Heart left ventricle (tissue), 16 donors: ENCODE data around the gene AKT1. TPM values are rescaled to one million over a fixed set of nuclear protein-coding genes. Genes with fewer than 3 reads are reported as not detected.
A peak's percentile ranks its signal among the peaks of the same experiment; 100 is the strongest.

ENCODE experiments used
- ATAC-seq, 4 donors: fragments of 200-7000 bp; cut with Tn5 transposase; one replicate each; pipeline ENCODE4 v1.9.1; 2020 to 2022; ENCODE audit warnings: moderate library complexity in 4 of 4, mild to moderate bottlenecking in 3 of 4, moderate number of reproducible peaks in 1 of 4
- DNase-seq, 5 donors: peaks; one replicate each; pipeline ENCODE4 v3.0.0-alpha.2; 2020
- H3K27ac ChIP-seq, 12 donors: fragments of 200-600 bp; sonication (generic) in 4 of 12; one replicate each; pipeline versions ENCODE4 v1.5.0 to v1.8.0; 2016 to 2022; ENCODE audit warnings: mild to moderate bottlenecking in 2 of 12
- H3K27me3 ChIP-seq, 9 donors: fragments of 200-600 bp; sonication (generic) in 2 of 9; one replicate each; pipeline versions ENCODE4 v1.5.1 to v1.8.0; 2016 to 2022; ENCODE audit warnings: mild to moderate bottlenecking in 3 of 9
- H3K36me3 ChIP-seq, 9 donors: fragments of 200-600 bp; sonication (generic) in 2 of 9; one replicate each; pipeline versions ENCODE4 v1.5.0 to v1.8.0; 2018 to 2022; ENCODE audit warnings: mild to moderate bottlenecking in 2 of 9
- H3K4me1 ChIP-seq, 12 donors: fragments of 200-600 bp; sonication (generic) in 4 of 12; one replicate each; pipeline versions ENCODE4 v1.5.0 to v1.8.0; 2016 to 2022; ENCODE audit warnings: mild to moderate bottlenecking in 3 of 12
- H3K4me3 ChIP-seq, 12 donors: fragments of 200-600 bp; sonication (generic) in 4 of 12; one replicate each; pipeline versions ENCODE4 v1.5.0 to v1.8.0; 2017 to 2022; ENCODE audit warnings: mild to moderate bottlenecking in 9 of 12, moderate library complexity in 4 of 12
- H3K9me3 ChIP-seq, 12 donors: fragments of 200-600 bp; sonication (generic) in 4 of 12; one replicate each; pipeline versions ENCODE4 v1.5.0 to v1.8.0; 2016 to 2022; ENCODE audit warnings: mild to moderate bottlenecking in 1 of 12
- CTCF ChIP-seq, 12 donors: fragments of 200-600 bp; sonication (generic) in 4 of 12; IDR thresholded peaks; one replicate each; pipeline versions ENCODE4 v1.5.0 to v1.8.0; 2018 to 2022; ENCODE audit warnings: antibody characterized with exemption in 12 of 12, mild to moderate bottlenecking in 5 of 12
- POLR2A ChIP-seq, 2 donors: fragments of 450-650 bp; IDR thresholded peaks; one replicate each; pipeline ENCODE4 v1.6.1; 2017; ENCODE audit warnings: antibody characterized with exemption in 2 of 2, mild to moderate bottlenecking in 2 of 2, moderate library complexity in 2 of 2
- WGBS, 4 donors: extraction: QIAGEN DNeasy Blood & Tissue Kit in 2 of 4; methylation state at CpG; one replicate each; pipeline versions ENCODE4 v1.1.5 to v1.1.7; 2013 to 2018; 5-methylcytosine and 5-hydroxymethylcytosine counted together
- intact Hi-C, 10 donors: fragments of 100-400 bp; cut with DNase I; formaldehyde crosslinking; loops; one replicate each; pipeline versions ENCODE4 v1.11.1 to v1.14.2; 2022
- polyA plus RNA-seq, 2 donors: library from polyadenylated mRNA; stranded (reverse); fragments of 200-250 nt; gene quantifications; one replicate each; pipeline ENCODE4 v1.2.3, GENCODE V29; 2013
- total RNA-seq, 9 donors: library from RNA; depleted of rRNA in 2 of 9; stranded (reverse); fragments of >200 nt in 2 of 9; fragmentation: NEBNext Ultra II Directional in 3 of 9; extraction: Animal tissue kit (Norgen Biotek cat#: 25700) in 3 of 9; gene quantifications; one replicate each; pipeline versions ENCODE4 v1.1.0 to v1.2.4, GENCODE V29; 2016 to 2023
- donor health status: ischemic (EF 13 %, LVEDD 7.1; RV severe dilation, severe dysfunction).
- donor health status: healthy with polysubstance abuse.
- donor health status: DM: no; HTN: yes; CAD: no.
- donor health status: DM: no; HTN: no; CAD: no.
- donor health status: ischemic (EF 25% LVEDD 6.9; RV normal size, moderate dysfunction).
- donor health status: ischemic (EF 25% LVEDD 5.7; RV mildly dilated, moderate dysfunction).
- donor health status: healthy.
- donor health status: DM: yes; HTN: yes; CAD: no.
- donor health status: ischemic (EF 35%, LVEDD 5.7; RV mildly dilated, moderate dysfunction).
- donor health status: nonischemic (EF 11% LVEDD 7.7; RV severe dilation, severe dysfunction).
- donor health status: DM: yes; HTN: yes; CAD: no.
- donor health status: PGD.
- donor health status: ischemic (EF 29% LVEDD 5.4; RV normal size, mild dysfunction).
- donor health status: nonischemic (EF 23%, LVEDD 6.1; RV moderate dilation, normal function).

Gene AKT1
- total and polyA plus RNA-seq, 11 donors, result 108 to 173 (median 135) TPM

- ATAC-seq, result peak; percentile 65 to 88 (median 76)
- peaks cover 7 to 60% (median 41%) of the 10 kb centered on the region in 12 donors for H3K4me1 ChIP-seq
Measured at GRCh38 chr14:104800015-104800770, 4.6 kb upstream of the AKT1 start.

DNA sequence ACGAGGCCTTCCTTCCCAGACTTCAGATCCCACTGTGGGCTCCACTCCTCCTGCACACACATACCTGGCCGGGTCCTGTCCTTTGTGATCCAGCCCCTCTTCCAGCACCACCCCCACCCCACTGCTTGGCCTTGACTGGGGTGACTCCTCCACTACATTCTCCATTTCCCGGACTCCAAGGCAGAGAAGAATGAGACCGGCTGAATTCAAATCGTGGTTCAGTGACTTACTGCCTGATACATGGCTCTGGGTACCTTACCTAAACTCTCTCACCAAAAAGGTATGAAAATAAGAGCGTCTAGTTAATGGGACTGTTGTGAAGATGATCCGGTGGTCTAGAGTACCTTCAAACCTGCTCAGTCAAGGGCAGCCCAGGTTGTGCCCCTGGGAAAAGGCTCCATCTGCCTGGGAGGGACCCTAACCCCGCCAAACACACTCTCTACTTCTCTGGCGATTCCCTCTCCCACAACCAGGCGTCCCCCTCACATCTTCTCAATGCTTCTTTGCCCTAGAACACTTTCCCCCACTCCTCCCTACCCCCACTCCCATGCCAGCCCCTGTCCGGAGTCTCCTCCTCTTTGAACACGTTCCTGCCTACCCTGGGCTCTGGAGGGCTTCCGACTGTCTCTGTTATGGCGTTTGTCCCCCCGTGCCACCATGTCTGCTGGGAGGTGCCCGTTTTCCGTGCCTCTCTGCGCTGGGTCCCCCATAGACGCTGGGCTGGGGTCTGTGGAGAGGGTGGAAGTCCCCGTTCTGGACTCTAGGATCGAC lies 3.9 kb upstream of the AKT1 start:
- DNase-seq, result peak in 1 of 5 donors; percentile 55
- peaks cover 7 to 64% (median 43%) of the 10 kb centered on the region in 12 donors for H3K4me1 ChIP-seq
- WGBS, 4 donors, result 39 to 45% (median 45%) methylated on average over 21 of the region's 21 CpGs
- no peaks in the 10 kb centered on the region for H3K36me3 ChIP-seq
- no peaks in the 10 kb centered on the region for H3K9me3 ChIP-seq
- peak overlapping the region in 11 of 12 donors; percentile 40 to 87 (median 82) for H3K4me3 ChIP-seq
- intact Hi-C loops, result no loop called here
- no peak for ATAC-seq
- peak overlapping the region; percentile 83 to 99 (median 95) for H3K27ac ChIP-seq
- H3K27me3 ChIP-seq, result no peaks in the 10 kb centered on the region
- TF ChIP-seq POLR2A (IDR thresholded peaks at IDR 0.05) (no peak), CTCF (IDR thresholded peaks at IDR 0.05) (no peak)

More at GRCh38 chr14:104800015-104800770, 4.6 kb upstream of the AKT1 start:
- H3K27ac ChIP-seq, result peak overlapping the region; percentile 83 to 99 (median 95)
- H3K36me3 ChIP-seq, result no peaks in the 10 kb centered on the region
- H3K27me3 ChIP-seq, result no peaks in the 10 kb centered on the region
- H3K9me3 ChIP-seq, result no peaks in the 10 kb centered on the region
- WGBS, 4 donors, result 2 to 10% (median 6%) methylated on average over 27 to 83 of the region's 83 CpGs
- intact Hi-C loops, result no loop called here
- TF ChIP-seq POLR2A (IDR thresholded peaks at IDR 0.05) (peak in 1 of 2 donors; percentile 57), CTCF (IDR thresholded peaks at IDR 0.05) (peak; percentile 24 to 70 (median 41))
- peak overlapping the region in 11 of 12 donors; percentile 51 to 87 (median 82) for H3K4me3 ChIP-seq
- DNase-seq, result peak; percentile 93

DNA sequence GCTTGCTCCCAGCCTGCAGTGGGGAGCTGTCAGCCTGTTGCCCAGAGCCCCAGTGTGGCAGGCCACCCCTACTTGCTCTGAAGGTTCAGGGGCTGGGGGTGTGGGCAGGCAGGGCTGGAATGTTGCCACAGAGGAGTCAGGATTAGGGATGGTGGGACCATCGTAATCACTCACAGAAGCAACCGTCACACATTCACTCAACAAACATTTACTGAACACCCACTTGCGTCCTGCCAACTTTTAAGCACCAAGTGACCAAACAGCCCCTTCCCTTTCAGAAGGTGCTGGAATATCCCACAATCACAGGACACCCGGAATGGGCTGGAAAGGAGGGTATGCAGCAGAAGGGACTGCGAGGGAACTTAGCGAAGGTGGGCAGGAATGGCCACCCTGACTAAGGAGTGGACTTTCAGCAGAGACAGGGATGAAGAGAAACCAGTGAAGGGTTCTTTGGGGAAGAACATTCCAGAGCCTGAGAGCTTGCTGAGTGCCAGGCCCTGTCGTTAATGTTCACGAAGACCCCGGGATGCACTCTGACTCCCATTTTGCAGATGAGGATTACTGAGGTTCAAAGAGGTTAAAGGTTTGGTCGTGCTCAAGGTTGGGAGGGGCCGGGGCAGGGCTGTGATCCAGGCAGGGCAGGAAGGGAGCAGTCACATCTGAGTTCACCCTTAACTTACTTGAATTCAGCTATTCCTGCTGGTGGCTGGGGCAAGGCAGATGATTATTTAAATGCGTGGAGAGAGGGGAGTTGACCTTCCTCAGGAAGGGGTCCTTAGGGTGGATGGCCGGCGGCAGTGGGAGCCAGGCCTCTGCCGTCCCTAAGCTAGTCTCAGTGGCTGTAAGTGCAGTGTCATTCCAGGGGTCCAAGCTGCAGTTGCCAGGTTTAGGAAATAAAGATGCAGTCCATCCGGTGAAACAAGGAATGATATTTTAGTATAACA lies 3.0 kb upstream of the AKT1 start:
- H3K36me3 ChIP-seq, result no peaks in the 10 kb centered on the region
- no peak for DNase-seq
- H3K4me1 ChIP-seq, result peaks cover 13 to 72% (median 51%) of the 10 kb centered on the region in 12 donors
- H3K9me3 ChIP-seq, result no peaks in the 10 kb centered on the region
- no peak for TF ChIP-seq CTCF (IDR thresholded peaks at IDR 0.05)
- no peak for TF ChIP-seq POLR2A (IDR thresholded peaks at IDR 0.05)
- no peak for ATAC-seq
- no peak overlapping the region for H3K4me3 ChIP-seq
- peak overlapping the region in 11 of 12 donors; percentile 84 to 99 (median 95) for H3K27ac ChIP-seq
- no peaks in the 10 kb centered on the region for H3K27me3 ChIP-seq
- intact Hi-C loops, result no loop called here
- WGBS, 4 donors, result 69 to 77% (median 73%) methylated on average over 16 of the region's 16 CpGs
